ENCODE measurements around the gene CLN5. TPM values are rescaled to one million over a fixed set of nuclear protein-coding genes. Genes with fewer than 3 reads are reported as not detected.

CLN5 gene
- total and polyA plus RNA-seq, 2 of the 13 experiments (the other 11 are each of a cell fraction or from before 2014, with no cell fraction given), result 10.1 to 13.7 TPM

DNA sequence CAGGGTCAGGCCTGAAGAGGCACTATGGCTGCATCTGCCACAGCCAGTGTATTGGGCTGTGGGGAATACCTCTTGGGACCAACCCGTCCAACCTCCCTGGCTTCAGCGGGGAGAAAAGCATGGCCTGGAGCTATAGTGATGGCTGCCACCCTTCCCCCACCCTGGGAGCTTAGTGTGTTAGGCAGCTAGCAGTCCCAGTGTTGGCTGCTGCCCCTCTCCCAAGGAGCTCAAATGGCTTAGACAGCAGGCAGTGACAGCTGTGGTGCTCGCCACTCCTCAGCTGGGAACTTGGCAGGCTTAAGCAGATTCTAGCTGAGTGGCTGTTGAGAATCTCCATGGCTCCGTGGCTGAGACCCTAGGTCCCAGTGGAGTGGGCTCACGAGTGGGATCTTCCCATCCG, 23.8 kb upstream of the CLN5 start:
- Histone ChIP-seq H3K36me3 (replicated peaks in 1 of 2; ENCODE audit: control insufficient read depth in 1 of 2, insufficient read depth in 2 of 2, low read length in 2 of 2) (no peaks in the 10 kb centered on the region), H3K4me3 (replicated peaks in 1 of 3; ENCODE audit: insufficient read depth in 1 of 3, low read depth in 2 of 3, low read length in 3 of 3) (no peak overlapping the region), H3K4me1 (ENCODE audit: insufficient read depth, low read length) (no peaks in the 10 kb centered on the region), H4K20me1 (ENCODE audit: insufficient read depth, low read length) (no peaks in the 10 kb centered on the region), H3K9me3 (ENCODE audit: low read length) (no peaks in the 10 kb centered on the region), H3K79me2 (ENCODE audit: insufficient read depth, low read length) (no peaks in the 10 kb centered on the region), H2AFZ (ENCODE audit: low read length) (no peak overlapping the region), H3K9ac (ENCODE audit: insufficient read depth, low read depth, low read length) (no peak overlapping the region), H3K27me3 (ENCODE audit: control insufficient read depth in 1 of 2, insufficient read depth in 2 of 2, low read length in 2 of 2) (peaks cover 0 to 14% of the 10 kb centered on the region in 2 experiments; a peak in 1 of 5 replicates), H3K27ac (ENCODE audit: extremely low read length, insufficient read depth, low read length) (no peak overlapping the region), H3K4me2 (ENCODE audit: low read depth, low read length) (no peak overlapping the region)
- intact Hi-C loops (cut with micrococcal nuclease; ENCODE audit: unreplicated experiment), result no loop called here
- TF ChIP-seq, protein P1, sequence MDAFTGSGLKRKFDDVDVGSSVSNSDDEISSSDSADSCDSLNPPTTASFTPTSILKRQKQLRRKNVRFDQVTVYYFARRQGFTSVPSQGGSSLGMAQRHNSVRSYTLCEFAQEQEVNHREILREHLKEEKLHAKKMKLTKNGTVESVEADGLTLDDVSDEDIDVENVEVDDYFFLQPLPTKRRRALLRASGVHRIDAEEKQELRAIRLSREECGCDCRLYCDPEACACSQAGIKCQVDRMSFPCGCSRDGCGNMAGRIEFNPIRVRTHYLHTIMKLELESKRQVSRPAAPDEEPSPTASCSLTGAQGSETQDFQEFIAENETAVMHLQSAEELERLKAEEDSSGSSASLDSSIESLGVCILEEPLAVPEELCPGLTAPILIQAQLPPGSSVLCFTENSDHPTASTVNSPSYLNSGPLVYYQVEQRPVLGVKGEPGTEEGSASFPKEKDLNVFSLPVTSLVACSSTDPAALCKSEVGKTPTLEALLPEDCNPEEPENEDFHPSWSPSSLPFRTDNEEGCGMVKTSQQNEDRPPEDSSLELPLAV (CRISPR knock-in tag; conservative IDR thresholded peaks at IDR 0.05; ENCODE audit: low read depth), result no peak
- TF ChIP-seq, protein P2, sequence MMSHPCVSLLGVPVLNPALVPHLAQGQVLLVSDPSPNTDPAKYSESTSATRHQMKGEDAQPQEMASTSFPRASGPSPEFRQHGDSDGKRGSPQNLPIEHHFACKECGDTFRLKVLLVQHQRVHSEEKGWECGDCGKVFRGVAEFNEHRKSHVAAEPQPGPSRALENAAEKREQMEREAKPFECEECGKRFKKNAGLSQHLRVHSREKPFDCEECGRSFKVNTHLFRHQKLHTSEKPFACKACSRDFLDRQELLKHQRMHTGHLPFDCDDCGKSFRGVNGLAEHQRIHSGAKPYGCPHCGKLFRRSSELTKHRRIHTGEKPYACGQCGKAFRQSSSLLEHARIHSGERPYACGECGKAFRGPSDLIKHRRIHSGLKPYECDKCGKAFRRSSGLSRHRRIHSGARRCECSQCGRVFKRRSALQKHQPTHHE (CRISPR knock-in tag; IDR thresholded peaks at IDR 0.05; ENCODE audit: borderline replicate concordance), result no peak
- no peak for TF ChIP-seq ZMYM3 (CRISPR knock-in tag; IDR thresholded peaks at IDR 0.05)
- no peak for TF ChIP-seq KDM6A (CRISPR knock-in tag; IDR thresholded peaks at IDR 0.05; ENCODE audit: low read depth)
- no peak for TF ChIP-seq ZFP37 (CRISPR knock-in tag; IDR thresholded peaks at IDR 0.05; ENCODE audit: borderline replicate concordance)
- TF ChIP-seq, protein P3, sequence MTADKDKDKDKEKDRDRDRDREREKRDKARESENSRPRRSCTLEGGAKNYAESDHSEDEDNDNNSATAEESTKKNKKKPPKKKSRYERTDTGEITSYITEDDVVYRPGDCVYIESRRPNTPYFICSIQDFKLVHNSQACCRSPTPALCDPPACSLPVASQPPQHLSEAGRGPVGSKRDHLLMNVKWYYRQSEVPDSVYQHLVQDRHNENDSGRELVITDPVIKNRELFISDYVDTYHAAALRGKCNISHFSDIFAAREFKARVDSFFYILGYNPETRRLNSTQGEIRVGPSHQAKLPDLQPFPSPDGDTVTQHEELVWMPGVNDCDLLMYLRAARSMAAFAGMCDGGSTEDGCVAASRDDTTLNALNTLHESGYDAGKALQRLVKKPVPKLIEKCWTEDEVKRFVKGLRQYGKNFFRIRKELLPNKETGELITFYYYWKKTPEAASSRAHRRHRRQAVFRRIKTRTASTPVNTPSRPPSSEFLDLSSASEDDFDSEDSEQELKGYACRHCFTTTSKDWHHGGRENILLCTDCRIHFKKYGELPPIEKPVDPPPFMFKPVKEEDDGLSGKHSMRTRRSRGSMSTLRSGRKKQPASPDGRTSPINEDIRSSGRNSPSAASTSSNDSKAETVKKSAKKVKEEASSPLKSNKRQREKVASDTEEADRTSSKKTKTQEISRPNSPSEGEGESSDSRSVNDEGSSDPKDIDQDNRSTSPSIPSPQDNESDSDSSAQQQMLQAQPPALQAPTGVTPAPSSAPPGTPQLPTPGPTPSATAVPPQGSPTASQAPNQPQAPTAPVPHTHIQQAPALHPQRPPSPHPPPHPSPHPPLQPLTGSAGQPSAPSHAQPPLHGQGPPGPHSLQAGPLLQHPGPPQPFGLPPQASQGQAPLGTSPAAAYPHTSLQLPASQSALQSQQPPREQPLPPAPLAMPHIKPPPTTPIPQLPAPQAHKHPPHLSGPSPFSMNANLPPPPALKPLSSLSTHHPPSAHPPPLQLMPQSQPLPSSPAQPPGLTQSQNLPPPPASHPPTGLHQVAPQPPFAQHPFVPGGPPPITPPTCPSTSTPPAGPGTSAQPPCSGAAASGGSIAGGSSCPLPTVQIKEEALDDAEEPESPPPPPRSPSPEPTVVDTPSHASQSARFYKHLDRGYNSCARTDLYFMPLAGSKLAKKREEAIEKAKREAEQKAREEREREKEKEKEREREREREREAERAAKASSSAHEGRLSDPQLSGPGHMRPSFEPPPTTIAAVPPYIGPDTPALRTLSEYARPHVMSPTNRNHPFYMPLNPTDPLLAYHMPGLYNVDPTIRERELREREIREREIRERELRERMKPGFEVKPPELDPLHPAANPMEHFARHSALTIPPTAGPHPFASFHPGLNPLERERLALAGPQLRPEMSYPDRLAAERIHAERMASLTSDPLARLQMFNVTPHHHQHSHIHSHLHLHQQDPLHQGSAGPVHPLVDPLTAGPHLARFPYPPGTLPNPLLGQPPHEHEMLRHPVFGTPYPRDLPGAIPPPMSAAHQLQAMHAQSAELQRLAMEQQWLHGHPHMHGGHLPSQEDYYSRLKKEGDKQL (CRISPR knock-in tag; IDR thresholded peaks at IDR 0.05; ENCODE audit: low read depth), result no peak
- FAIRE-seq (no peak), ATAC-seq (no peak), DNase-seq (ENCODE audit: low spot score) (no peak)
- in situ Hi-C loops (cut with HindIII; ENCODE audit: extremely low pct_ligation_motif_present, low pct_unique_long_range_greater_than_20kb), result no loop called here
- POLR2A ChIA-PET, result no interaction called here
- CTCF ChIA-PET (ENCODE audit: low intra/inter-chr PET ratio, low total read pairs), result no interaction called here
- no TSS peak for BruUV-seq (replicated peaks)
- no CpG with 5 or more reads among the region's 6 CpGs for WGBS (ENCODE audit: low lambda C conversion rate)

Measured in HepG2 (cell line).